Pancreas (tissue), 10 donors: ENCODE results near the gene USP34. TPM values are rescaled to one million over a fixed set of nuclear protein-coding genes. Genes with fewer than 3 reads are reported as not detected.
A peak's percentile ranks its signal among the peaks of the same experiment; 100 is the strongest.

ENCODE experiments used
- ATAC-seq, 4 donors: fragments of 200-7000 bp; cut with Tn5 transposase; one replicate each; pipeline versions ENCODE4 v1.8.0 to v1.9.1; 2020; ENCODE audit warnings: mild to moderate bottlenecking in 4 of 4, moderate library complexity in 4 of 4
- DNase-seq, 6 donors: peaks; one replicate each; pipeline ENCODE4 v3.0.0-alpha.2; 2020
- FAIRE-seq: peaks from 2 replicates; lab custom pipeline; 2012; peaks lifted over from hg19 to GRCh38; lab: Jason Lieb, UNC
- H3K27ac ChIP-seq, 4 donors: fragments of 200-600 bp; sonication (generic); 1 replicate in 3 of 4; 2 replicates in 1 of 4; pipeline versions ENCODE4 v1.5.0 to v1.8.0; 2020
- H3K27me3 ChIP-seq, 4 donors: fragments of 200-600 bp; one replicate each; pipeline ENCODE4 v1.8.0; 2021
- H3K36me3 ChIP-seq, 3 donors: fragments of 200-600 bp; sonication (generic) in 1 of 3; one replicate each; pipeline versions ENCODE4 v1.5.0 to v1.8.0; 2020 to 2021
- H3K4me1 ChIP-seq, 3 donors: fragments of 200-600 bp; one replicate each; pipeline ENCODE4 v1.8.0; 2021
- H3K4me3 ChIP-seq, 4 donors: fragments of 200-600 bp; sonication (generic) in 2 of 4; one replicate each; pipeline versions ENCODE4 v1.5.0 to v1.8.0; 2020 to 2021
- H3K9me3 ChIP-seq, 4 donors: fragments of 200-600 bp; one replicate each; pipeline ENCODE4 v1.8.0; 2021
- CTCF ChIP-seq, 4 donors: fragments of 200-600 bp; sonication (generic) in 3 of 4; IDR thresholded peaks; one replicate each; pipeline versions ENCODE4 v1.5.0 to v1.8.0; 2021; ENCODE audit warnings: antibody characterized with exemption in 4 of 4
- WGBS, 2 donors: extraction: QIAGEN DNeasy Blood & Tissue Kit; methylation state at CpG; one replicate each; pipeline ENCODE4 v1.1.7; 2013; 5-methylcytosine and 5-hydroxymethylcytosine counted together
- intact Hi-C, 3 donors: fragments of 100-400 bp; cut with DNase I; formaldehyde crosslinking; loops; one replicate each; pipeline versions ENCODE4 v1.11.1 to v1.14.2; 2022
- polyA plus RNA-seq, 2 donors: library from polyadenylated mRNA; stranded (reverse); fragments of 200-250 nt; gene quantifications; one replicate each; pipeline ENCODE4 v1.2.3, GENCODE V29; 2013
- total RNA-seq, 6 donors: library from RNA; stranded (reverse); fragmentation: NEBNext Ultra II Directional in 4 of 6; extraction: Animal tissue kit (Norgen Biotek cat#: 25700) in 4 of 6; gene quantifications; one replicate each; pipeline versions ENCODE4 v1.2.1 to v1.2.4, GENCODE V29; 2021 to 2023
- donor health status: healthy with polysubstance abuse.
- donor health status: DM: no; HTN: no; CAD: no; lungs with moderate emphysema.
- donor health status: DM: no; HTN: no; CAD: no.
- donor health status: control.
- donor health status: control.
- donor health status: Bipolar disorder and iron deficiency.
- donor health status: DM: yes; HTN: yes; CAD: no.
- donor health status: DM: no; HTN: no; CAD: no.
- donor health status: DM: no; HTN: no; CAD: no.
- donor health status: DM: yes; HTN: yes; CAD: no.

Gene USP34
- total and polyA plus RNA-seq, 8 donors, result 30.0 to 58.9 (median 45.1) TPM

DNA sequence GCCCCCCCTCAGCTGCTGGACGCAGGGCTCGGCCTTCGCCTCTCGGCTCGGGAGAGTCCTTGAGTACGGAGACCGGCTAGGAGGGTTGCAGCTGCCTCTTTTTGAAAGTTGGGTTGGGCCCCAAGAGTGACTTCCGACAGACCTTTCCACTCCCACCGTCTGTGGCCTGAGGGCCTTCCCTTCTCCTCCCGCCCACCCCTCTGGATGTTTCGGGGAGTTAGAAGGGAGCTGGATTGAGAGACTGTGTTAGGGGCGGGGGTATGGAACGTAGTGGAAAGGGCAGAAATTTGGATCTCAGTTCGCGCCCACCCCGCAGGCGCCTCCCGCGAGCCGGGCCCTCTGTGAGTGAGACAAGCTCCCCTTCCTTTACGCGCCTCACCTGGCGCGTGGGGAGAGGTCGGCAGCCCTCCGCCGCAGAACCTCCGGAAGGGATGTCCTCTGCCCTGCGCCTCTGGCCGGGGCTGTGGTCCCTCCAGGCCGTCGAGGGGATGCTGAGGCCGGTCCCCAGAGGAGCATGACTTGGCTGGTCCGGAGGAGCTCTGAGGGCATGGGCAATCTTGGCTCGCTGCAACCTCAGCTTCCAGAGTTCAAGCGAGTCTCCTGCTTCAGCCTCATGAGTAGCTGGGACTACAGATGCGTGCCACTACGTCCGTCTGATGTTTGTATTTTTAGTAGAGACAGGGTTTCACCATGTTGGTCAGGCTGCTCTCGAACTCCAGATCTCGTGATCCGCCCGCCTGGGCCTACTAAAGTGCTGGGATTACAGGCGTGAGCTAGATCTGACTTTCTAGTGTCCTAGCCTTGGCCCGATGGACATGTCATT, 292.9 kb downstream of the USP34 start:
- no peak for TF ChIP-seq CTCF (IDR thresholded peaks at IDR 0.05)
- peak overlapping the region; percentile 42 to 94 (median 73) for H3K4me3 ChIP-seq
- no peak for FAIRE-seq
- H3K36me3 ChIP-seq, result peaks cover 0 to 16% (median 5%) of the 10 kb centered on the region in 3 donors
- no peaks in the 10 kb centered on the region for H3K27me3 ChIP-seq
- WGBS, 2 donors, result 10 to 17% methylated on average over 36 to 45 of the region's 45 CpGs
- intact Hi-C loops, result no loop called here
- ATAC-seq, result peak; percentile 3 to 23 (median 14)
- peak in 4 of 6 donors; percentile 36 to 75 (median 60) for DNase-seq
- no peaks in the 10 kb centered on the region for H3K9me3 ChIP-seq
- H3K4me1 ChIP-seq, result peaks cover 24 to 29% (median 25%) of the 10 kb centered on the region in 3 donors
- peak overlapping the region; percentile 92 to 100 (median 95) for H3K27ac ChIP-seq

- Histone ChIP-seq H3K4me3 (peak overlapping the region; percentile 42 to 94 (median 73)), H3K4me1 (peaks cover 24 to 29% (median 25%) of the 10 kb centered on the region in 3 donors), H3K27me3 (no peaks in the 10 kb centered on the region), H3K36me3 (peaks cover 0 to 7% (median 0%) of the 10 kb centered on the region in 3 donors), H3K27ac (peak overlapping the region; percentile 92 to 100 (median 95)), H3K9me3 (no peaks in the 10 kb centered on the region)
- 0 to 1% methylated on average over 62 to 111 of the region's 111 CpGs for WGBS, 2 donors
- intact Hi-C loops, result no loop called here
- TF ChIP-seq CTCF (IDR thresholded peaks at IDR 0.05), result no peak
- peak; percentile 93 to 98 (median 96) for DNase-seq
- ATAC-seq, result peak; percentile 87 to 92 (median 90)
- FAIRE-seq, result no peak
Measured at GRCh38 chr2:61176755-61177726, 293.8 kb downstream of the USP34 start.

DNA sequence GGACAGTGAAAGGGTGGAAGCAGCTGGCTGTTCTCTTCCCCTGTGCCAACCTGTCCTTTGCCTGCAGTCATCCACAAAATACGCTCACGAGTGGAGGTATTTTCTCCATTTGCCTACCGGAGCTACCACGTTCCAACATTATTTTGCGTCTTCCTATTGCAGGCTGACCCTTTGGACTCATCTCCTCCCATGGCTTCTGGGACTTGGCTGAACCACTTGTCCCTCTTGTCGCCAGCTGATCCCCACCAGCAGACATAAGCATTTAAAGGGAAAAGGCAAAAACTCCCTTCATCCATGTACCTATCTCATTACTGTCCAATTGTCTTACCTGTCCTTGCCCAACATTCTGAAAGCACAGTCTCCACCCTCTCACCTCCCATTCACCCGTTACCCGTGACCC, 295.9 kb downstream of the USP34 start:
- FAIRE-seq (no peak), DNase-seq (no peak), ATAC-seq (no peak)
- Histone ChIP-seq H3K36me3 (no peaks in the 10 kb centered on the region), H3K4me3 (no peak overlapping the region), H3K4me1 (peaks cover 11 to 20% (median 17%) of the 10 kb centered on the region in 3 donors), H3K27me3 (no peaks in the 10 kb centered on the region), H3K9me3 (no peaks in the 10 kb centered on the region), H3K27ac (no peak overlapping the region)
- intact Hi-C loops, result no loop called here
- TF ChIP-seq CTCF (IDR thresholded peaks at IDR 0.05), result no peak
- 85% methylated on average over 8 of the region's 8 CpGs for WGBS, 2 donors

GRCh38 chr2:61173116-61173515, 297.8 kb downstream of the USP34 start:
- no peaks in the 10 kb centered on the region for H3K9me3 ChIP-seq
- no peak overlapping the region for H3K4me3 ChIP-seq
- ATAC-seq, result no peak
- peaks cover 0 to 4% (median 0%) of the 10 kb centered on the region in 3 donors for H3K4me1 ChIP-seq
- intact Hi-C loops, result no loop called here
- no peaks in the 10 kb centered on the region for H3K36me3 ChIP-seq
- no peak overlapping the region for H3K27ac ChIP-seq
- DNase-seq, result no peak
- H3K27me3 ChIP-seq, result no peaks in the 10 kb centered on the region
- FAIRE-seq, result no peak
- no peak for TF ChIP-seq CTCF (IDR thresholded peaks at IDR 0.05)
- 68 to 81% methylated on average over 4 of the region's 4 CpGs for WGBS, 2 donors
